SU-DHL-6 (cell line): Measurements from ENCODE around the gene PPCDC.

Experiments
- H2AFZ ChIP-seq: fragments of 200-600 bp; sonication (generic); 2 replicates; pipeline ENCODE4 v1.6.1; 2014; ENCODE audit warnings: low read depth, mild to moderate bottlenecking, moderate library complexity, mixed read lengths, antibody characterized with exemption, low read length; ENCODE audit not compliant: severe bottlenecking
- H3F3A ChIP-seq: fragments of 200-600 bp; shearing (Covaris generic); 2 replicates; pipeline ENCODE4 v1.6.0; 2016; ENCODE audit warnings: antibody characterized with exemption, mild to moderate bottlenecking; ENCODE audit not compliant: insufficient read depth
- H3K27ac ChIP-seq: fragments of 200-600 bp; sonication (generic); 2 replicates; pipeline ENCODE4 v1.5.1; 2016; ENCODE audit warnings: low read depth, mild to moderate bottlenecking, low read length, moderate library complexity, mixed read lengths
- H3K27me3 ChIP-seq: fragments of 200-600 bp; sonication (generic), shearing (Covaris generic); 2 replicates; pipeline ENCODE4 v1.6.0; 2014; ENCODE audit warnings: mild to moderate bottlenecking, low read length
- H3K36me3 ChIP-seq: fragments of 200-600 bp; sonication (generic); 2 replicates; pipeline ENCODE4 v1.6.1; 2014; ENCODE audit warnings: mild to moderate bottlenecking, low read length, mixed read lengths
- H3K4me2 ChIP-seq: fragments of 300-600, 200-600 bp; shearing (Covaris generic), sonication (generic); 2 replicates; pipeline ENCODE4 v1.6.0; 2014; ENCODE audit warnings: low read length, low read depth, mild to moderate bottlenecking; ENCODE audit not compliant: poor library complexity, severe bottlenecking
- H3K4me3 ChIP-seq: fragments of 200-600 bp; sonication (generic); 2 replicates; pipeline ENCODE4 v1.5.1; 2014; ENCODE audit warnings: antibody characterized with exemption, low read length, mild to moderate bottlenecking, mixed read lengths; ENCODE audit not compliant: insufficient read depth, poor library complexity, severe bottlenecking
- H3K79me2 ChIP-seq: fragments of 200-600 bp; sonication (generic); 2 replicates; pipeline ENCODE4 v1.6.1; 2014; ENCODE audit warnings: mild to moderate bottlenecking, low read length, moderate library complexity; ENCODE audit not compliant: insufficient read depth
- H3K9ac ChIP-seq: fragments of 200-600 bp; sonication (generic); 2 replicates; pipeline ENCODE4 v1.7.0; 2014; ENCODE audit warnings: mild to moderate bottlenecking, low read length
- H3K9me2 ChIP-seq: fragments of 200-600 bp; sonication (generic); replicated peaks from 2 replicates; pipeline ENCODE4 v1.6.1; 2014; ENCODE audit warnings: low read length; ENCODE audit not compliant: insufficient read depth
- H3K9me3 ChIP-seq: fragments of 200-600 bp; sonication (generic); 2 replicates; pipeline ENCODE4 v1.6.1; 2014; ENCODE audit warnings: low read length, mixed read lengths; ENCODE audit not compliant: insufficient read depth
- H4K20me1 ChIP-seq: fragments of 200-600 bp; sonication (generic); 2 replicates; pipeline ENCODE4 v1.6.1; 2014; ENCODE audit warnings: low read depth, mild to moderate bottlenecking, antibody characterized with exemption, low read length, moderate library complexity, mixed read lengths
- EZH2phosphoT487 ChIP-seq: fragments of 200-600 bp; sonication (generic), shearing (Covaris generic); conservative IDR thresholded peaks from 2 replicates; pipeline ENCODE4 v1.6.1; 2018; ENCODE audit warnings: mild to moderate bottlenecking, antibody characterized with exemption, low read length, moderate library complexity, mixed read lengths
- TF ChIP-seq, protein P1 (sequence below): fragments of 200-600 bp; sonication (generic); IDR thresholded peaks from one replicate; pipeline ENCODE4 v1.5.1; 2017; ENCODE audit warnings: antibody characterized with exemption, mild to moderate bottlenecking, low read length, moderate library complexity; ENCODE audit not compliant: insufficient read depth, poor library complexity, severe bottlenecking

Gene PPCDC

DNA sequence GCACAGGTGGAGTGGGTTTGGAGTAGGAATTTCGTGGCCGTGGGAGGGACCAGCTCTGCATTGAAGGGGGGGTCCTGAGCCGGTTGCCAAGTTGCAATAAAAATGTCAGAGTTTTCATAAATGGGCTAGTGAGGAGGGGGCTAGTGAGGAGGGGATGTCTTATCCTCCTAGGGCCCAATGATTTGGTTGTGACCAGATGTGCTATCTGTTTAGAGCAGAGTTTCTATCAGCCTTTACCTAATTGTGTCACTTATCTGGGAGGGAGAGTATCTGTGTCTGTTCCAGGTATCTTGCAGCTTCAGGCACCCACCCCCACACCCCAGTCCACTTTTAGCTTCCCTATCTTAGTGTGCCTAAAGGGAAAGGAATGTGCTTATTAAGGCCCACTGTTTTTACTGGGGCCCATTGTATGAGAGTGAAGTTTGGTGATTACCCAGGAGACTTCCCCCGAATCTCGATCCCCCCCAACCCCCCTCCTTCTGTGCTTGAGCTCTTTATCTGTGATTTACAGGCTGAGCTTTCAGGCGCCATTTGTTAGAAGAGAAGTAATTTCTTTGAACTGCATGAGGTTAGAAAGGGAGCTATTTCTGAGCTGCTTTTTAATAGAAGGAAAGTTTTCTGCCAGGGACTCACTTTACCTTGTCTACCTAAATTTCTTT lies 42.6 kb downstream of the PPCDC start:
- TF ChIP-seq, protein P1, sequence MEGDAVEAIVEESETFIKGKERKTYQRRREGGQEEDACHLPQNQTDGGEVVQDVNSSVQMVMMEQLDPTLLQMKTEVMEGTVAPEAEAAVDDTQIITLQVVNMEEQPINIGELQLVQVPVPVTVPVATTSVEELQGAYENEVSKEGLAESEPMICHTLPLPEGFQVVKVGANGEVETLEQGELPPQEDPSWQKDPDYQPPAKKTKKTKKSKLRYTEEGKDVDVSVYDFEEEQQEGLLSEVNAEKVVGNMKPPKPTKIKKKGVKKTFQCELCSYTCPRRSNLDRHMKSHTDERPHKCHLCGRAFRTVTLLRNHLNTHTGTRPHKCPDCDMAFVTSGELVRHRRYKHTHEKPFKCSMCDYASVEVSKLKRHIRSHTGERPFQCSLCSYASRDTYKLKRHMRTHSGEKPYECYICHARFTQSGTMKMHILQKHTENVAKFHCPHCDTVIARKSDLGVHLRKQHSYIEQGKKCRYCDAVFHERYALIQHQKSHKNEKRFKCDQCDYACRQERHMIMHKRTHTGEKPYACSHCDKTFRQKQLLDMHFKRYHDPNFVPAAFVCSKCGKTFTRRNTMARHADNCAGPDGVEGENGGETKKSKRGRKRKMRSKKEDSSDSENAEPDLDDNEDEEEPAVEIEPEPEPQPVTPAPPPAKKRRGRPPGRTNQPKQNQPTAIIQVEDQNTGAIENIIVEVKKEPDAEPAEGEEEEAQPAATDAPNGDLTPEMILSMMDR: no peak
- TF ChIP-seq EZH2phosphoT487: no peak
- H3K27ac ChIP-seq: no peak overlapping the region
- H3F3A ChIP-seq: no peaks in the 10 kb centered on the region
- no peaks in the 10 kb centered on the region for H3K79me2 ChIP-seq
- H3K9me3 ChIP-seq: no peaks in the 10 kb centered on the region
- H3K4me3 ChIP-seq: no peak overlapping the region
- no peak overlapping the region for H3K9ac ChIP-seq
- no peaks in the 10 kb centered on the region for H4K20me1 ChIP-seq
- no peaks in the 10 kb centered on the region for H3K27me3 ChIP-seq
- H3K36me3 ChIP-seq: no peaks in the 10 kb centered on the region
- no peak overlapping the region for H2AFZ ChIP-seq
- H3K9me2 ChIP-seq: no peaks in the 10 kb centered on the region
- H3K4me2 ChIP-seq: no peak overlapping the region

DNA sequence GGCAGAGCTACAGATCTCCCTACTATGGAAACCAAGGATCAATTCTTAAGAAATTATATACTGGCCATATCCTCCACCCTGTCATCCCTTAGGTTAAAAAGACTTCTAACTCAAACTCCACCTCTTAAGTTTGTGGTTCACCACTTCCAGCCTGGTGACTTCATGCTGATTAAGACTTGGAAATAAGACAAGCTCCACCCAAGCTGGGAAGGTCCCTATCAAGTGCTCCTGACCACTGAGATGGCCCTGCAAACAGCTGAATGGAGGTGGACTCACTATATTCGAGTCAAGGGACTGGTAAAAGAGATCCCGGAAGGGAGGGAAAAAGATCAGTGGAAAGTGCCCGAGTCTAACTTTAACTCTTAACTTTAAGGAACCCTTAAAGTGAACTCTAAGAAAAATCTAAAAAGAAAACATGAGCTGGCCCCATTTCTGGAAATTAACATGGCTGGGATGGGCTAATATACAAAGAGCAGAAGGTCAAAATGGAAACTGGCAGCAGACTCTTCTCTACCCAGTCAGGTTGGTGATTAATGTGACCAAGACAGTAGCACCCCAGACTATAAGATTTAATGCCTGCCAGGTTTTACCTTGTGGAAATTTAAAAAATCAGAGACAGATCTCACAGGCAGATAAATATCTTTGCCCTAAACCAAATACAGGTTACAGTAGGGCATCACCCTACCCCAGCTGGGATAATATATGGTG lies 43.9 kb downstream of the PPCDC start:
- Histone ChIP-seq H3K36me3 (no peaks in the 10 kb centered on the region), H3K4me3 (no peak overlapping the region), H3K27me3 (no peaks in the 10 kb centered on the region), H3K27ac (no peak overlapping the region), H4K20me1 (no peaks in the 10 kb centered on the region), H3K9me3 (no peaks in the 10 kb centered on the region), H3K9me2 (no peaks in the 10 kb centered on the region), H3K4me2 (no peak overlapping the region), H3F3A (no peaks in the 10 kb centered on the region), H2AFZ (no peak overlapping the region), H3K79me2 (no peaks in the 10 kb centered on the region), H3K9ac (no peak overlapping the region)
- TF ChIP-seq, protein P1: no peak
- no peak for TF ChIP-seq EZH2phosphoT487

DNA sequence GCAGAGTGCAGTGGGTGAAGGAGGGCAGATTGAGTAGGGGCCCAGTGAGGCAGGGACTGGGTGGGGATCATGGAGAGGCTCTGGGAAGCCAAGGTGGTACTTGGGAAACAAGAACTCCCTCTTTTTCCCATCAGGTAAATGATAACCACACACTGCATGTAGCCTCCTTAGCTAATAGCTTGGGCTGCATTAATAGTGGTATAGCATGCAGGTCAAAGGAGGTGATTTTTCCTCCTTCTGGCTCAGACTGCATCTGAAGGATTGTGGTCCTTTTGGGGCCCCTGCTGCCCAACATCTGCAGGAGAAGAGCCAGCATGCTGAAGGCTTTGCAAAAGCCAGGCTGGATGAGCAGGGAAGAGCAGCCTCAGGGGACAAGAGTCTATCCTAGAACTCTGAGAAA lies 45.4 kb downstream of the PPCDC start:
- no peak overlapping the region for H3K9ac ChIP-seq
- H3K4me2 ChIP-seq: no peak overlapping the region
- no peak overlapping the region for H3K4me3 ChIP-seq
- H3K9me2 ChIP-seq: no peaks in the 10 kb centered on the region
- H3K27me3 ChIP-seq: no peaks in the 10 kb centered on the region
- H3K79me2 ChIP-seq: no peaks in the 10 kb centered on the region
- no peaks in the 10 kb centered on the region for H3K36me3 ChIP-seq
- no peak overlapping the region for H3K27ac ChIP-seq
- H4K20me1 ChIP-seq: no peaks in the 10 kb centered on the region
- TF ChIP-seq, protein P1: no peak
- TF ChIP-seq EZH2phosphoT487: no peak
- H2AFZ ChIP-seq: no peak overlapping the region
- no peaks in the 10 kb centered on the region for H3F3A ChIP-seq
- no peaks in the 10 kb centered on the region for H3K9me3 ChIP-seq
